Astrocyte (in vitro differentiated cells and primary cell): ENCODE results near the gene CCDC178. TPM values are rescaled to one million over a fixed set of nuclear protein-coding genes. Genes with fewer than 3 reads are reported as not detected.

Experiments used
- DNase-seq: peaks from one replicate; pipeline ENCODE4 v3.0.0-alpha.2; 2010; ENCODE audit warnings: low read depth
- FAIRE-seq: peaks from 2 replicates; lab custom pipeline; 2011; peaks lifted over from hg19 to GRCh38; lab: Jason Lieb, UNC
- H2AFZ ChIP-seq: 2 replicates; pipeline ENCODE4 v1.6.0; 2012; ENCODE audit warnings: low read depth, low read length, inconsistent platforms
- H3K27ac ChIP-seq: 2 replicates; pipeline ENCODE4 v1.5.1; 2011; ENCODE audit warnings: low read depth, low read length, inconsistent platforms
- H3K27me3 ChIP-seq: 2 replicates; pipeline ENCODE4 v1.6.0; 2011; ENCODE audit warnings: low read length, inconsistent platforms; ENCODE audit not compliant: insufficient read depth
- H3K36me3 ChIP-seq: 2 replicates; pipeline ENCODE4 v1.5.1; 2011; ENCODE audit warnings: low read length, inconsistent platforms; ENCODE audit not compliant: insufficient read depth
- H3K4me1 ChIP-seq: 2 replicates; pipeline ENCODE4 v1.5.1; 2011; ENCODE audit warnings: low read length, inconsistent platforms; ENCODE audit not compliant: insufficient read depth
- H3K4me2 ChIP-seq: 2 replicates; pipeline ENCODE4 v1.6.0; 2012; ENCODE audit warnings: low read length, inconsistent platforms
- H3K4me3 ChIP-seq: 2 replicates; pipeline ENCODE4 v1.5.1; 2011; ENCODE audit warnings: low read depth, mild to moderate bottlenecking, low read length, inconsistent platforms; ENCODE audit not compliant: insufficient read depth
- H3K79me2 ChIP-seq: 2 replicates; pipeline ENCODE4 v1.6.0; 2012; ENCODE audit warnings: mild to moderate bottlenecking, low read length, inconsistent platforms; ENCODE audit not compliant: insufficient read depth
- H3K9ac ChIP-seq: 2 replicates; pipeline ENCODE4 v1.6.0; 2012; ENCODE audit warnings: mild to moderate bottlenecking, low read length, inconsistent platforms
- H3K9me3 ChIP-seq: 2 replicates; pipeline ENCODE4 v1.5.1; 2012; ENCODE audit warnings: low read depth, mild to moderate bottlenecking, low read length, inconsistent platforms; ENCODE audit not compliant: insufficient read depth
- H4K20me1 ChIP-seq: 2 replicates; pipeline ENCODE4 v1.6.0; 2012; ENCODE audit warnings: low read length, inconsistent platforms; ENCODE audit not compliant: insufficient read depth
- H3K27ac Mint-ChIP-seq: one replicate; pipeline ENCODE4 v1.8.0; 2021; ENCODE audit warnings: mild to moderate bottlenecking, mixed read lengths; ENCODE audit not compliant: unreplicated experiment
- H3K27me3 Mint-ChIP-seq: one replicate; pipeline ENCODE4 v1.8.0; 2021; ENCODE audit warnings: low read depth, mixed read lengths; ENCODE audit not compliant: unreplicated experiment
- H3K36me3 Mint-ChIP-seq: one replicate; pipeline ENCODE4 v1.8.0; 2021; ENCODE audit warnings: low read depth, mixed read lengths; ENCODE audit not compliant: unreplicated experiment
- H3K4me1 Mint-ChIP-seq: one replicate; pipeline ENCODE4 v1.8.0; 2021; ENCODE audit warnings: low read depth, mixed read lengths; ENCODE audit not compliant: unreplicated experiment
- H3K4me3 Mint-ChIP-seq: one replicate; pipeline ENCODE4 v1.8.0; 2021; ENCODE audit warnings: mild to moderate bottlenecking, moderate library complexity, mixed read lengths; ENCODE audit not compliant: unreplicated experiment
- H3K9me3 Mint-ChIP-seq: one replicate; pipeline ENCODE4 v1.8.0; 2021; ENCODE audit warnings: mild to moderate bottlenecking, mixed read lengths; ENCODE audit not compliant: unreplicated experiment
- EZH2 ChIP-seq: IDR thresholded peaks from 2 replicates; pipeline ENCODE4 v1.6.1; 2012; ENCODE audit warnings: mild to moderate bottlenecking, low read length, inconsistent platforms; ENCODE audit not compliant: insufficient read depth
- total RNA-seq: library from RNA; stranded (reverse); gene quantifications from 2 replicates; pipeline ENCODE4 v1.2.1, GENCODE V29; 2021
- TF ChIP-seq, protein P1 (sequence below): IDR thresholded peaks from 2 replicates; pipeline ENCODE4 v1.5.1; 2011; ENCODE audit warnings: low read depth, mild to moderate bottlenecking, inconsistent platforms, low read length, moderate library complexity; ENCODE audit not compliant: insufficient read depth

Gene CCDC178
- total RNA-seq, 1 donor from 2014 or later = 0.30 TPM

DNA sequence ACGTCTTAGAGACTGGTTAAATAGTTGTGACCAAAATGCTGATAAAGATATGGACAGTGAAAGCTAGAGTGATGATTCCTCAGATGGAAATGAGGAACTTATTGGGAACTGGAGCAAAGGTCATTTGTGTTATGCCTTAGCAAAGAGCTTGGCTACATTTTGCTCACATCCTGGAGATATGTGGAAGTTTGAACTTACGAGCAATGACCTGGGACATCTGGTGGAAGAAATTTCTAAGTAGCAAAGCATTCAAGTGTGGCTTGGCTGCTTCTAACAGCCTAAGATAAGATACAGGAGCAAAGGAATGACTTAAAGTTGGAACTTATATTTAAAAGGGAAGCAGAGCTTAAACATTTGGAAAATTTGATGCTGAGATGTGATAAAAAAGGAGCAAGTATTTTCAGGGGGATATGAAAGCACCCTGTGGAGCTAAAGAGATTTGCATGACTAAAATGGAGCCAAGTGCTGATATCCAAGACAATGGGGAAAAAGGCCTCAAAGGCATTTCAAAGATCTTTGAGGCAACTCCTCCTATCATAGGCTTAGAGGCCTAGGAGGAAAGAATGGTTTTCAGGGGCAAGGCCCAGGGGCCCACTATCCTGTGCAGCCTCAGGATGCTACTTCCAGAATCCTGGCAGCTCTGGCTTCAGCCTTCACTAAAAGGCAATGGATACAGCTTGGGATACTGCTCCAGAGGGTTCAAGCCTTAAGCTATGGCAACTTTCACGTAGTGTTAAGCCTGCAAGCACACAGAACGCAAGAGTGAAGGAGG is 543.6 kb downstream of the CCDC178 start:
- Mint-ChIP-seq H3K27me3 (no peaks in the 10 kb centered on the region), H3K4me1 (no peaks in the 10 kb centered on the region), H3K4me3 (no peak overlapping the region), H3K9me3 (peaks cover 8% of the 10 kb centered on the region), H3K36me3 (no peaks in the 10 kb centered on the region), H3K27ac (no peak overlapping the region)
- H4K20me1 ChIP-seq = no peaks in the 10 kb centered on the region
- no peak overlapping the region for H3K4me3 ChIP-seq
- DNase-seq (peak; percentile 74), FAIRE-seq (no peak)
- H3K4me2 ChIP-seq = no peak overlapping the region
- H3K27ac ChIP-seq = no peak overlapping the region
- no peaks in the 10 kb centered on the region for H3K79me2 ChIP-seq
- no peak overlapping the region for H2AFZ ChIP-seq
- peaks cover 3% of the 10 kb centered on the region for H3K9me3 ChIP-seq
- no peaks in the 10 kb centered on the region for H3K4me1 ChIP-seq
- no peak overlapping the region for H3K9ac ChIP-seq
- no peaks in the 10 kb centered on the region for H3K36me3 ChIP-seq
- H3K27me3 ChIP-seq = no peaks in the 10 kb centered on the region
- no peak for TF ChIP-seq EZH2
- TF ChIP-seq, protein P1, sequence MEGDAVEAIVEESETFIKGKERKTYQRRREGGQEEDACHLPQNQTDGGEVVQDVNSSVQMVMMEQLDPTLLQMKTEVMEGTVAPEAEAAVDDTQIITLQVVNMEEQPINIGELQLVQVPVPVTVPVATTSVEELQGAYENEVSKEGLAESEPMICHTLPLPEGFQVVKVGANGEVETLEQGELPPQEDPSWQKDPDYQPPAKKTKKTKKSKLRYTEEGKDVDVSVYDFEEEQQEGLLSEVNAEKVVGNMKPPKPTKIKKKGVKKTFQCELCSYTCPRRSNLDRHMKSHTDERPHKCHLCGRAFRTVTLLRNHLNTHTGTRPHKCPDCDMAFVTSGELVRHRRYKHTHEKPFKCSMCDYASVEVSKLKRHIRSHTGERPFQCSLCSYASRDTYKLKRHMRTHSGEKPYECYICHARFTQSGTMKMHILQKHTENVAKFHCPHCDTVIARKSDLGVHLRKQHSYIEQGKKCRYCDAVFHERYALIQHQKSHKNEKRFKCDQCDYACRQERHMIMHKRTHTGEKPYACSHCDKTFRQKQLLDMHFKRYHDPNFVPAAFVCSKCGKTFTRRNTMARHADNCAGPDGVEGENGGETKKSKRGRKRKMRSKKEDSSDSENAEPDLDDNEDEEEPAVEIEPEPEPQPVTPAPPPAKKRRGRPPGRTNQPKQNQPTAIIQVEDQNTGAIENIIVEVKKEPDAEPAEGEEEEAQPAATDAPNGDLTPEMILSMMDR = no peak

GRCh38 chr18:32893915-32894314 is 546.6 kb downstream of the CCDC178 start:
- Histone ChIP-seq H3K9ac (no peak overlapping the region), H3K27me3 (no peaks in the 10 kb centered on the region), H2AFZ (no peak overlapping the region), H3K9me3 (peaks cover 3% of the 10 kb centered on the region), H3K36me3 (no peaks in the 10 kb centered on the region), H3K4me3 (no peak overlapping the region), H4K20me1 (no peaks in the 10 kb centered on the region), H3K4me2 (no peak overlapping the region), H3K79me2 (no peaks in the 10 kb centered on the region), H3K4me1 (no peaks in the 10 kb centered on the region), H3K27ac (no peak overlapping the region)
- no peaks in the 10 kb centered on the region for H3K27me3 Mint-ChIP-seq
- H3K36me3 Mint-ChIP-seq = no peaks in the 10 kb centered on the region
- H3K27ac Mint-ChIP-seq = no peak overlapping the region
- TF ChIP-seq, protein P1 = peak; percentile 20
- no peak for TF ChIP-seq EZH2
- peaks cover 3% of the 10 kb centered on the region for H3K4me1 Mint-ChIP-seq
- H3K9me3 Mint-ChIP-seq = peaks cover 8% of the 10 kb centered on the region
- no peak for FAIRE-seq
- no peak overlapping the region for H3K4me3 Mint-ChIP-seq
- no peak for DNase-seq

- H3K4me1 ChIP-seq = no peaks in the 10 kb centered on the region
- FAIRE-seq (no peak), DNase-seq (no peak)
- no peaks in the 10 kb centered on the region for H3K9me3 ChIP-seq
- H3K4me3 ChIP-seq = no peak overlapping the region
- peaks cover 4% of the 10 kb centered on the region for H3K9me3 Mint-ChIP-seq
- peaks cover 3% of the 10 kb centered on the region for H3K4me1 Mint-ChIP-seq
- H3K9ac ChIP-seq = no peak overlapping the region
- H4K20me1 ChIP-seq = no peaks in the 10 kb centered on the region
- H3K79me2 ChIP-seq = no peaks in the 10 kb centered on the region
- H3K36me3 ChIP-seq = no peaks in the 10 kb centered on the region
- no peak overlapping the region for H3K4me3 Mint-ChIP-seq
- H3K27ac ChIP-seq = no peak overlapping the region
- H3K4me2 ChIP-seq = no peak overlapping the region
- H3K27ac Mint-ChIP-seq = no peak overlapping the region
- no peaks in the 10 kb centered on the region for H3K27me3 Mint-ChIP-seq
- no peak for TF ChIP-seq EZH2
- TF ChIP-seq, protein P1 = no peak
- H2AFZ ChIP-seq = no peak overlapping the region
- no peaks in the 10 kb centered on the region for H3K27me3 ChIP-seq
- no peaks in the 10 kb centered on the region for H3K36me3 Mint-ChIP-seq
Measured at GRCh38 chr18:32891797-32892196, 548.7 kb downstream of the CCDC178 start.
